Keratinocyte (primary cell): ENCODE results near the gene HMG20A.

Source experiments
- CTCF ChIP-seq, 3 experiments: IDR thresholded peaks in 1 of 3; conservative IDR thresholded peaks in 1 of 3; optimal IDR thresholded peaks in 1 of 3; 2 replicates in 2 of 3; 3 replicates in 1 of 3; pipeline versions ENCODE3 to v1.5.1; 2011; ENCODE audit warnings: low read length in 3 of 3, mild to moderate bottlenecking in 3 of 3, moderate library complexity in 2 of 3, control low read depth in 1 of 3, inconsistent platforms in 1 of 3; ENCODE audit not compliant: insufficient read depth in 2 of 3; ENCODE audit errors: extremely low read depth in 1 of 3
- EZH2 ChIP-seq: IDR thresholded peaks from one replicate; pipeline ENCODE4 v1.6.1; 2012; ENCODE audit warnings: inconsistent platforms, mild to moderate bottlenecking, low read length, moderate library complexity

- TF ChIP-seq CTCF (optimal IDR thresholded peaks at IDR 0.05 in 1 of 3, IDR thresholded peaks at IDR 0.05 in 1 of 3, conservative IDR thresholded peaks at IDR 0.05 in 1 of 3; ENCODE audit: extremely low read depth in 1 of 3, insufficient read depth in 2 of 3, low read length in 3 of 3): no peak
- TF ChIP-seq EZH2: no peak
These were observed 9.5 kb downstream of the HMG20A start for GRCh38 chr15:77430213-77430612.
